Right hindlimb (tissue), 1 donor: Measurements from ENCODE around the gene BRD3OS.
A peak's percentile ranks its signal among the peaks of the same experiment; 100 is the strongest.

Source experiments
- DNase-seq: peaks from one replicate; pipeline ENCODE4 v3.0.0-alpha.2; 2018

The BRD3OS gene

GRCh38 chr9:134035041-134036039, 10.1 kb downstream of the BRD3OS start:
- DNase-seq = no peak

GRCh38 chr9:134036130-134036529, 10.8 kb downstream of the BRD3OS start:
- DNase-seq = no peak

DNA sequence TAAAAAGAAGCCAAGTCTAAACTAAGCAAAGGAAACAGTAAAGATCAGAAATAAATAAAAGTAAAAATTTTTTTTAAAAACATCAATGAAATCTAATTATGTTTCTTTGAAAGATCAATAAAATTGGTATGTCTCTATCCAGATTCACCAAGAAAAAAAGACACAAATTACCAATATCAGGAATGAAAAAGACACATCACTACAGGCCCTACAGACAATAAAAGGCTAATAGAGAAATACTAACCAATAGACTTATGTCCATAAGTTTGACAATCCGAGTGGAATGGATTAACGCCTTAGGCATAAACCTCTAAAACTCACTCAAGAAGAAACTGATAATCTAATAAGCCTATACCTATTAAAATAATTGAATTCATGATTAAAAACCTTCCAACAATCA, 12.4 kb downstream of the BRD3OS start:
- DNase-seq = no peak

DNA sequence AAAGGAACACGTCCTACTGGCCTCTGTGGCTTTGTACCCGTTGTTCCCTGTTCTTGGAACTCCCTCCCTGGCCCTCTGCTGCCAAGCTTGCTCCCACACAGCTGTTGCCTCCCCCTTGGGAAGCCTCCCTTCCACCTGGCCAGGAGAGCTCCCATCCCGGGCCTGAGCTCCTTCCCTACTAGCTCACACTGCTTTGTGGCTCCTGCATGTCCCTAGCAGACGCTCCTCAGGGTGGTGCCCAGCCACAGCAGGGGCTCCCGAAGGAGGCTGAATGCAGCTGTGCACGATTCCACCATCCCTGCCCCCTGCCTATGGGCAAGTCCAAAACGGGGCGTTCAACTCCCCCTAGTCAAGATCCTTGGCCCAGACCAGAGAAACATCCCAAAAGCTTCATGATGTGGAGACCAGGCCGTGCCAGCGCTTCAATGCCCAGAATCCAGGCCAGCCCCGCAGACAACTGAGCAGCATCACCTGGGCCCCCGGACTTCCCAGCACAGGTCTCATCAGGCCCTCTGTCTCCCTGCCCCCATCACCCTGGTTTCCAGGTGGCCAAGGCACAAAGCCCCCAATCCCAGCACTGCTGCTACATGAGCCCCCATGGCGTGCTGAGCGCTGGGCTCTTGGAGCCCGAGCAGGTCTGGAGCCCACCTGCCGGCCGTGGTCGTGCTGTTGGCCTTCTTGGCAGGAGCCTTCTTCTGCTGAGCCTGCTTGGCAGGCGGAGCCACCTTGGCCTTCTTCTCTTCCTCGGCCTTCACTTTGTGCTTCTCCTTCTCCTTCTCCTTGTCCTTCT, 14.3 kb downstream of the BRD3OS start:
- DNase-seq = no peak

GRCh38 chr9:134040176-134040565, 14.9 kb downstream of the BRD3OS start:
- peak; percentile 21 for DNase-seq

DNA sequence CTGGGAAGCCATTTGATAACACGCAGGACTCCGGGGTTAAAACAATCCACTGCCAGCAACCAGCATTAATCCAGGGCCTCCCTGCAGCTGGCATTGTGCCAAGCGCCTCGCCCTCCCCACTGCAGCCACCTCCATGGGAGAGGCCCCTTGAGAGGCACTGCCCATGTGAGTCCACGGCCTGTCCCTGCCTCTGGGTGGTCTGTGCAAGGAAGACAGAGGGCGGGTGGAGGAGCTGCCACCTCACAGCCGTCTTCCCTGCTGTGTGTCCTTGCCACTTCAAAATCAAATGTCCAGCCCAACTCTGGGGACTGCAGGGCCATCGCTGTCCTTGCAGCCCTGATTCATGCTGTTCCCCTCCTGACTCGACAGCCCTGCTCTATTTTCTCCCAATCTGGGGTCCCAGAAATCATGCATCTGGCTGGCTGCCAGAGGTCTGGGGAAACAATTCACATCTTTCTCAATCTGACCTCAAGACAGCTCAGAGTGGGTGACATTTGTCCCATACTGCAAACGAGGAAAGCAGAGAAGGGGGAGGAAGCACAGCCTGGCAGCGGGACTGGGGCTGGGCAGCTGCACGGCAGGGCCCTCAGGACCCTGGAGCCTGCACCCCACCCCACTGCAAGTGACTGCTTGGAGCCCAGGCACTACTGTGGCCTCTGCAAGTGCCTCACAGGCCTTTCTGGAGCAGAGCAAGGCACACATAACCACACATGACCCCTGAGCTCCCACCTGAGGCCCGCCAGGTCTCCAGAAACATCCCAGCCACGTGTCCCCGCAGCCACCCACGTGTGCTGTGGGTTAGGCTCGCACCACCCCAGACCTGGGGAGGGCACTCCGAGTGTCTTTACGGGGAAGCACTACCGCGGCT, 15.7 kb downstream of the BRD3OS start:
- DNase-seq = peak; percentile 36

- no peak for DNase-seq
Observed at GRCh38 chr9:134041649-134041962, 16.3 kb downstream of the BRD3OS start.

- no peak for DNase-seq
Observed at GRCh38 chr9:134043531-134043988, 18.3 kb downstream of the BRD3OS start.

- no peak for DNase-seq
Observed at GRCh38 chr9:134044944-134045343, 19.7 kb downstream of the BRD3OS start.

- no peak for DNase-seq
Observed at GRCh38 chr9:134045841-134046544, 20.7 kb downstream of the BRD3OS start.

- no peak for DNase-seq
Observed at GRCh38 chr9:134046894-134047681, 21.8 kb downstream of the BRD3OS start.

DNA sequence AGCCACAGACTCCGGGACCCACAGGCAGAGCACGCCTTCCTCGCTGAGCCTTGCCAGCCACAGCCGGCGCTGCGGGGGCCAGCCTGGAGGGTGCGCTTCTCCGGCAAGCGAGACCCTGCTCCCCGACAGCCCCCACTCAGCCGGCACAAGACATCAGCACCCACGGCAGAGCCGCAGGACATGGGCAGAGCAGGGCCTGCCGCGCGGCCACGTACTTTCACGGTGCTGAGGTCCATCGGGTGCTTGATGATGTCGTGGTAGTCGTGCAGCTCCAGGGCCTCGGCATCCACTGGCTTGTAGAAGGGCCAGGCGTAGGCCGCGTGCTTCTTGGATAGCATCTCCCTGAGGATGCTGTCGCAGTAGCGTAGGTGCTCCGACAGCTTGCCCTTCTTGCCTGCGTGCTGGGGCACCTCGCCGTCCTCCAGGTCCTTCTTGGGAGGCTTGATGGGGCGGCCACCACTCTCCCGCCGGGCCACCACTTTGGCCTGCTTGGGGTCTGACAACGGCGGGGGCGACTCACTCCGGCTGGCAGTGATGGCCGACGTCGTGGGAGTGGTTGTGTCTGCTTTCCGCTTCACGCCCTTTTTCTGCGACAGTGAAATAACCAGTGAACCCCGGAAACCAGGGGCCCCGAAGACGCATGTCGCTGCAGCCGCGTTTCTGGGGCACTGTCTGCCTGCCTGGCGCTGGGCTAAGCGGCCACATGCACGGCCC, 22.7 kb downstream of the BRD3OS start:
- no peak for DNase-seq

GRCh38 chr9:134048582-134048968, 23.3 kb downstream of the BRD3OS start:
- no peak for DNase-seq

DNA sequence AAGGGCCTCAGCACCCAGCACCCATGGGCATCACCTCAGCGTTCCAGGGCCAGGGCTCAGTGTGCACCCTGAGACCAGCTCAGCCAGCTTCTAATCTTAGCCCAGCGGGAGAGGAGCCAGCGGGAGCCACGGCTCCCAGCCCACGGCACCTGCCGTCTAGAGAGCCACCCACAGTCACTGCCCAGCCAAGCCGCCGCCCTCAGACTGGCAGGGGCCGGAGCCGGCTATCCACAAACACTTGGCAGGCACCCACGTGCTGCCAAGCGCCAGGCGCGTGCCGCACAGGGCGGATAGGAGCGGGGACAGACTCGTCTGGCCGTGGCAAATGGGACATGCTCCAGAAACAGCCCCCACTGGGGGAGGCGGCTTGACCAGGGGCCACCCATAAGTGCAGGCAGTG, 24.0 kb downstream of the BRD3OS start:
- no peak for DNase-seq

DNA sequence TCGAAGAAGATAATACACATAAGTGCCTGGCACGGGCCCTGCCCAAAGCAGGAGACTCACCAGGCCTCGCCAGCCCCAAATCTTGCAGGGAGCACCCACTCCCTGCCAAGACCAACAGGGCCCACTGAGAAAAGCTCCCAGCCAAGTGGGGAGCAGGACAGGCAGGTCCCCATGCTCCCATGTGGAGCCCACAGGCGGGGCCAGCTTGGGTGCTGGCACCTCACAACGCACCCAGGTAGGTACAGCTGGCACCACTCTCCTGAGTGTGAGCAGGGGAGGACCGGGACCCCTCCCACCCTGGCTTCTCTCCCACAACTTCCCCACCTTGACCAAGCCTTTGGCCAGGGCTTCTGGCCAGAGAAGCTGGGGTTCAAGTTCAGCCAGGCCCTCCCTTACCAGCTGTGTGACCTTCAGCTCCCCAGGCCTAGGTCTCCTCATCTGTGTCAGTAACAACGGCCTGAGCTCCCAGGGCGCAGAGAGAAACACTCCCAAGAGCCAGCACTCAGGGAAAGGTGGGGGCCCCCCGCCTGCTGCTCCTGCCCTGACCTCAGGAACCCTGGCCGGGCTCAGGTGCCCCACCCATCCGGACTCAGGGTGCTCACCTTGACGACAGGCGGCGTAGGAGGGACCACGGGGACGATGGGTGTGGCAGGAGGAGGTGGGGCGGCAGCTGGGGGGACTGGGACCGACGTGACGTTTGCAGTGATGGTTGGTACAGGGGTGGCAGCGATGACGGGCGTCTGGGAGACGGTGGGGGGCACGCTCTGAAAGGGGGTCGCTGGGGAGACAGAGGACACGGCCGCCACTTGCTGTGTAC, 24.7 kb downstream of the BRD3OS start:
- DNase-seq = no peak

DNA sequence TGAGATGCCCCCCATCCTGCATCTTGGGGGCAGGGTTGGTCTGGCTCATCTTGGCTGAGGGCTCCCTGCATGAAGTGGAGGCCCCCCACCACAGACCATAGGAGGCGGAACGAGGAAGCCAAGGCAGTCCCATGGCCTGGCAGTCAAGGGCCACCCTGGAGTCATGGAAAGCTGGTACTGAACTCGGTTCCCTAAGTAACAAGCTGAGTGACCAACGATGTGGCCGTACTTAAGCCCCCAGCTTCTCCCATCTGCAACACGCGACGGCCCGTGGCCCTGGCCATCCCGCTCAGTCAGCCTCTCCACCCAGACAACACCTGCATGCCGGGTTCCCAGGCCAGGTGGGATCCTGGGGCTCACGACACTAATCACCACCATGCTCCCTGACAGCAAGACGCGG, 25.4 kb downstream of the BRD3OS start:
- no peak for DNase-seq

- DNase-seq = no peak
Observed at GRCh38 chr9:134051319-134051718, 26.0 kb downstream of the BRD3OS start.

DNA sequence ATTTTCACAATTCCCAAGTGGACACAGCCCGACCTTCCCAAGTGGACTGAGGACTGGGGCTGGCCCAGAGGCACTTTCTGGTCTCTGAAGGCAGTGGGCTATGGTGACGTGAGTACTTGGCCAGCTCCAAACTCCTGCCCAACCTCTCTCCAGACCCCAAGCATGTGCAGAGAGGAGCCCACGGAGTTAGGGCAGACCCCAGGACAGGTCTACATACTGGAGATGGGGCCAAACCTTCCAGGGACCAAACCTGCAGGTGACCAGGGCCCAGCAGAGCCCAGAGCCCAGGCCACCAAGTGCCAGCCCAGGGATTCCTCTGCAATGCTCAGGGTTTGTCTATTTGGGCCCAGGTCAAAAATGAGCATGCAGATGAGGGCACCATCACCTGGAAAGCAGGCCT, 27.2 kb downstream of the BRD3OS start:
- DNase-seq = no peak

DNA sequence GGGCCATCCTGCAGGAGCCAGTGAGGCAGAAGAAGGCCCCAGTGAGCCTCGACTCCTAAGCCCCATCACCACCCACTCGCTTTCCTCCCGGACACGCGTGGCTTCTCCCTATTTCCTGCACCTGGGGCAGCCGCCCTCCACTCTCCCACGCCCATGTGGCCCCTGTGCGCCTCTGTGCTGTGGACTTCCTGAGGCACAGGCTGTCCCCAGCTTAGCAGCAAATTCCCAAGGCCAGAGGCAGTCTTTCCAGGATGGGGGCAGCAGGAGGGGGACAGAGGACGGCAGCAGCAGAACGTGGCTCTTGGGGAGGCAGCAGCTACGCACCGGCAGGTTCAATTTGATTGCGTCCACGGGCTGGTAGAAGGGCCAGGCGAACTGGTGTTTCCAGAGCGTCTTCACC, 27.7 kb downstream of the BRD3OS start:
- DNase-seq = no peak

DNA sequence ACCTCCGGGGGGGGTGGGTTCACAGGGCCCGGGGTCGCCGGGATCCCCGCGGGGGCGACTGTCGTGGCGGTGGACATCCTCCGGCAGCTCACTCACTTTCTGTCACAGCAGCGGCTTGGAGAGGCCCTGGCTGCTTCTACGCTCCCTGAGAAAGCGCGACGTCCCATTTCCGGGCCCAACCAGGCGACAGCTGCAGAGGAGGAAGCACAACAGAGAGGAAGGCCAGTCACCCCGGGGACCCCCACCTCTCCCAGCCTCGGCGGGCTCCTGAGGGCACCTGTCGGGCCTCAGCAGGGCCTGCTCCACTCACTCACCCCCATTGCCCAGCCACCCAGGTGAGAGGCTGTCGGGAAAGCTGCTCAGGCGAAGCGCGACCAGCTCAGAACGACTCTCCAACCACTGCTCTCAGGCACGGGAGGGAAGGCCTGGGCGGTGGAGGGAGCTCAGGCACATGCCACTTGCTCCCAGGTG, 28.2 kb downstream of the BRD3OS start:
- peak; percentile 28 for DNase-seq
